Activated CD4-positive, alpha-beta memory T cell treated with anti-CD3 and anti-CD28 coated beads for 36 hours (primary cell): ENCODE measurements around the gene EPS8. TPM values are rescaled to one million over a fixed set of nuclear protein-coding genes. Genes with fewer than 3 reads are reported as not detected.

Experiments used
- CTCF ChIA-PET: fragments of 350-600 bp; sonication (Branson Sonifier 250); formaldehyde crosslinking; loops from one replicate; lab custom pipeline; 2021; ENCODE audit warnings: antibody characterized with exemption, inconsistent platforms; lab: Charles Lee
- POLR2A ChIA-PET: fragments of 350-600 bp; sonication (Branson Sonifier 250); formaldehyde crosslinking; loops from one replicate; lab custom pipeline; 2021; ENCODE audit warnings: antibody characterized with exemption; lab: Charles Lee
- DNase-seq: peaks from one replicate; pipeline ENCODE4 v3.0.0-alpha.2; 2020
- H3K27ac Mint-ChIP-seq: one replicate; pipeline ENCODE4 v1.8.0; 2021; ENCODE audit warnings: mixed read lengths
- H3K27me3 Mint-ChIP-seq: one replicate; pipeline ENCODE4 v1.8.0; 2021; ENCODE audit warnings: mixed read lengths
- H3K36me3 Mint-ChIP-seq: one replicate; pipeline ENCODE4 v1.8.0; 2021; ENCODE audit warnings: mixed read lengths
- H3K4me1 Mint-ChIP-seq: one replicate; pipeline ENCODE4 v1.8.0; 2021; ENCODE audit warnings: low read depth, mixed read lengths
- H3K4me3 Mint-ChIP-seq: one replicate; pipeline ENCODE4 v1.8.0; 2021; ENCODE audit warnings: mild to moderate bottlenecking, mixed read lengths
- H3K9me3 Mint-ChIP-seq: one replicate; pipeline ENCODE4 v1.8.0; 2021; ENCODE audit warnings: mixed read lengths
- intact Hi-C: fragments of 100-400 bp; cut with micrococcal nuclease; formaldehyde crosslinking; loops from one replicate; pipeline ENCODE4 v1.15.1; 2023
- total RNA-seq, 2 experiments: library from RNA; stranded (reverse); gene quantifications; one replicate each; pipeline ENCODE4 v1.2.3, GENCODE V29; 2021

EPS8 gene
- 1 to 10 TPM; 3.2 to 3.5 TPM for total RNA-seq

GRCh38 chr12:15789220-15790171, at the start of gene EPS8:
Gene EPS8 (minus strand): TSS chr12:15789388. CDS start chr12:15682951, 106,437 bp downstream.
- Mint-ChIP-seq H3K27me3 (peaks cover 33% of the 10 kb centered on the region), H3K4me3 (peak within 1 kb of the TSS; percentile 79), H3K9me3 (no peaks in the 10 kb centered on the region), H3K36me3 (no peaks in the 10 kb centered on the region), H3K27ac (peak within 1 kb of the TSS; percentile 15), H3K4me1 (peaks cover 14% of the 10 kb centered on the region)
- intact Hi-C loops, result loop anchor here (1.0 to 2.0 kb wide), 5 partner anchors 19 to 257 kb away; partner anchors contain the start of gene STRAP
- POLR2A ChIA-PET, result interaction anchor here (0.6 to 1.1 kb wide), 2 partner anchors 96 to 122 kb away, joined by 3 read pairs; partner anchors contain the start of gene DERA
- DNase-seq, result peak; percentile 91
- CTCF ChIA-PET, result interaction anchor here (0.9 to 1.5 kb wide), 3 partner anchors 66 to 205 kb away, joined by 3 to 5 read pairs (median 4); no protein-coding TSS in a partner anchor

- Mint-ChIP-seq H3K9me3 (no peaks in the 10 kb centered on the region), H3K27ac (no peak overlapping the region), H3K4me1 (no peaks in the 10 kb centered on the region), H3K36me3 (no peaks in the 10 kb centered on the region), H3K4me3 (no peak overlapping the region), H3K27me3 (peaks cover 2% of the 10 kb centered on the region)
- intact Hi-C loops, result no loop called here
- CTCF ChIA-PET, result no interaction called here
- POLR2A ChIA-PET, result no interaction called here
- no peak for DNase-seq
Measured at GRCh38 chr12:15837141-15837790, 48.1 kb upstream of the EPS8 start.

- Mint-ChIP-seq H3K36me3 (no peaks in the 10 kb centered on the region), H3K9me3 (no peaks in the 10 kb centered on the region), H3K27me3 (peaks cover 2% of the 10 kb centered on the region), H3K4me1 (no peaks in the 10 kb centered on the region), H3K27ac (no peak overlapping the region), H3K4me3 (no peak overlapping the region)
- CTCF ChIA-PET, result no interaction called here
- DNase-seq, result no peak
- POLR2A ChIA-PET, result no interaction called here
- intact Hi-C loops, result no loop called here
Measured at GRCh38 chr12:15834575-15834974, 45.4 kb upstream of the EPS8 start.

- H3K9me3 Mint-ChIP-seq, result no peaks in the 10 kb centered on the region
- H3K4me1 Mint-ChIP-seq, result no peaks in the 10 kb centered on the region
- no peak overlapping the region for H3K27ac Mint-ChIP-seq
- intact Hi-C loops, result no loop called here
- no peaks in the 10 kb centered on the region for H3K36me3 Mint-ChIP-seq
- H3K27me3 Mint-ChIP-seq, result no peaks in the 10 kb centered on the region
- DNase-seq, result no peak
- ChIA-PET POLR2A (no interaction called here), CTCF (no interaction called here)
- H3K4me3 Mint-ChIP-seq, result no peak overlapping the region
Measured at GRCh38 chr12:15831315-15831978, 42.3 kb upstream of the EPS8 start.

- no peak overlapping the region for H3K27ac Mint-ChIP-seq
- H3K4me3 Mint-ChIP-seq, result no peak overlapping the region
- H3K4me1 Mint-ChIP-seq, result no peaks in the 10 kb centered on the region
- H3K9me3 Mint-ChIP-seq, result no peaks in the 10 kb centered on the region
- no peak for DNase-seq
- H3K27me3 Mint-ChIP-seq, result peaks cover 1% of the 10 kb centered on the region
- CTCF ChIA-PET, result no interaction called here
- H3K36me3 Mint-ChIP-seq, result no peaks in the 10 kb centered on the region
- POLR2A ChIA-PET, result no interaction called here
- intact Hi-C loops, result no loop called here
Measured at GRCh38 chr12:15830538-15830937, 41.4 kb upstream of the EPS8 start.

- peaks cover 1% of the 10 kb centered on the region for H3K27me3 Mint-ChIP-seq
- H3K27ac Mint-ChIP-seq, result no peak overlapping the region
- no peak overlapping the region for H3K4me3 Mint-ChIP-seq
- intact Hi-C loops, result no loop called here
- no peaks in the 10 kb centered on the region for H3K4me1 Mint-ChIP-seq
- ChIA-PET CTCF (no interaction called here), POLR2A (no interaction called here)
- no peak for DNase-seq
- no peaks in the 10 kb centered on the region for H3K9me3 Mint-ChIP-seq
- H3K36me3 Mint-ChIP-seq, result no peaks in the 10 kb centered on the region
Measured at GRCh38 chr12:15829949-15830348, 40.8 kb upstream of the EPS8 start.

GRCh38 chr12:15829255-15829654, 40.1 kb upstream of the EPS8 start:
- DNase-seq, result no peak
- H3K27me3 Mint-ChIP-seq, result peaks cover 1% of the 10 kb centered on the region
- H3K36me3 Mint-ChIP-seq, result no peaks in the 10 kb centered on the region
- no peaks in the 10 kb centered on the region for H3K4me1 Mint-ChIP-seq
- intact Hi-C loops, result no loop called here
- ChIA-PET POLR2A (no interaction called here), CTCF (no interaction called here)
- no peak overlapping the region for H3K27ac Mint-ChIP-seq
- H3K4me3 Mint-ChIP-seq, result no peak overlapping the region
- no peaks in the 10 kb centered on the region for H3K9me3 Mint-ChIP-seq

GRCh38 chr12:15827136-15827535, 37.9 kb upstream of the EPS8 start:
- intact Hi-C loops, result no loop called here
- Mint-ChIP-seq H3K9me3 (no peaks in the 10 kb centered on the region), H3K27ac (no peak overlapping the region), H3K27me3 (peaks cover 1% of the 10 kb centered on the region), H3K36me3 (no peaks in the 10 kb centered on the region), H3K4me3 (no peak overlapping the region), H3K4me1 (no peaks in the 10 kb centered on the region)
- ChIA-PET POLR2A (no interaction called here), CTCF (no interaction called here)
- DNase-seq, result no peak

- Mint-ChIP-seq H3K9me3 (no peaks in the 10 kb centered on the region), H3K27me3 (peaks cover 1% of the 10 kb centered on the region), H3K27ac (no peak overlapping the region), H3K36me3 (no peaks in the 10 kb centered on the region), H3K4me3 (no peak overlapping the region), H3K4me1 (no peaks in the 10 kb centered on the region)
- no peak for DNase-seq
- POLR2A ChIA-PET, result no interaction called here
- intact Hi-C loops, result no loop called here
- CTCF ChIA-PET, result no interaction called here
Measured at GRCh38 chr12:15824516-15824915, 35.3 kb upstream of the EPS8 start.

- no peak overlapping the region for H3K4me3 Mint-ChIP-seq
- H3K4me1 Mint-ChIP-seq, result no peaks in the 10 kb centered on the region
- no peak for DNase-seq
- H3K9me3 Mint-ChIP-seq, result no peaks in the 10 kb centered on the region
- ChIA-PET POLR2A (no interaction called here), CTCF (interaction anchor here (0.6 kb wide), 1 partner anchor 21 kb away, joined by 3 read pairs; no protein-coding TSS in a partner anchor)
- H3K27ac Mint-ChIP-seq, result no peak overlapping the region
- intact Hi-C loops, result no loop called here
- H3K36me3 Mint-ChIP-seq, result no peaks in the 10 kb centered on the region
- peaks cover 1% of the 10 kb centered on the region for H3K27me3 Mint-ChIP-seq
Measured at GRCh38 chr12:15823360-15824128, 34.4 kb upstream of the EPS8 start.

- ChIA-PET CTCF (no interaction called here), POLR2A (no interaction called here)
- Mint-ChIP-seq H3K4me3 (no peak overlapping the region), H3K4me1 (no peaks in the 10 kb centered on the region), H3K27ac (no peak overlapping the region), H3K9me3 (peaks cover 4% of the 10 kb centered on the region), H3K36me3 (no peaks in the 10 kb centered on the region), H3K27me3 (peaks cover 3% of the 10 kb centered on the region)
- intact Hi-C loops, result no loop called here
- DNase-seq, result no peak
Measured at GRCh38 chr12:15819644-15820437, 30.7 kb upstream of the EPS8 start.
